Effector CD4-positive, alpha-beta T cell (primary cell): ENCODE results near the gene GPA33.
"Not testable (repeated sequence)": the region's sequence is repeated elsewhere in the genome, so short reads cannot be mapped to it uniquely, and the experiment has no call there.

Experiments
- DNase-seq: peaks from one replicate; pipeline ENCODE4 v3.0.0-alpha.2; 2020

Gene GPA33

DNA sequence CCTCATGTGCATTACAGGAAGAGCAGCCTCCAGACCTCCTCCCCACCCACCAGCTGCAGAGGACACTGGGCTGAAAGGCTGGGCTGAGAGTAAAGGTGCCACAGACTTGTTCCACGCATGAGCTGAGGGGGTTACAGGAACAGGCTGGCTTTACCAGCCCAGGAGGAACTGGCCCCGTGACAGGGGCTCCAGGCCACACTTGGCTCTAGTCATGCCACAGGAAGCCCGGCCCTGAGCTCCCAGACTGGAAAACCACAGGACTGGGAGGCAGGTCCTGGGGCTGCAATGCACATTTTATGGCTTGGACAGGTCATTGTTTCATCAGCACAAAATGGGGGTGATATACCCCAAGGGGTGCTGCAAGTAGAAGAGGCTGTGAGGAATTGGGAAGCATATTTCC lies 35.6 kb downstream of the GPA33 start:
- DNase-seq: no peak

DNA sequence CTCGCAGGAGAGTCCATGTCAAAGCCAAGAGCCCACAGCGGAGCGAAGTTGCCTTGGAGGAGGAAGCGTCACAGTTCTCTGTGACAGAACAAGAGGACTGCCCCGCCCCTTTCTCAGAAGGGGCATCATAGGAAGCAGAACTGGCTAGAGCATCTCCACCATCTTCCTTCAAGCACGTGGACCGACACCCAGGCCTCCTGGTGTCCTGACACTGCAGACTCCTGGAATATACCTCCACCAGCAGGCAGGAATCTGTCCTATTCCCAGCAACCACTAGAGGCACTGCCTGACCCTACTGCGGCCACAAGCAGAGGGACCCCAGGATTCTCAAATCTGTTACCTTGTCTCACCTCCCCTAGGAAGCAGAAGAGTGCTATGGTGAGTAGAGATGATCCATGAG lies 37.8 kb downstream of the GPA33 start:
- no peak for DNase-seq

DNA sequence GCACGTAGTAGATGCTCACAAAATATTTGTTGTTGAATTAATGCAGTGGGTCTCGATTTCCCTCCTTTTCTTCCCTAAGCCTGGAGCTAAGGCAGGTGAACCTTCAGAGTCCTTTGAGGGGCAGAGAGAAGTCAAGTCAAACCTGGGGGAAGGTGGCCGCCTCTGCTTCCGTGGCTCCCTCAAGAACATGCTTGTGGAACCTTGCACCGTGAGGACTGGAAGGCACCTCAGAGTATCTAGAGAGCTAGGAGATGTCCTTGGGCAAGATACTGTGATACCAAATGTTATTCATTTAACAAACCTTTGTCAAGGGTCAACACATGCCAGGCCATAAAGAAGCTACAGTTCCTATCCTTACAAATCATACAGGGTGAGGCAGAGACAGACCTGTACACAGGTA lies 38.3 kb downstream of the GPA33 start:
- DNase-seq: no peak

DNA sequence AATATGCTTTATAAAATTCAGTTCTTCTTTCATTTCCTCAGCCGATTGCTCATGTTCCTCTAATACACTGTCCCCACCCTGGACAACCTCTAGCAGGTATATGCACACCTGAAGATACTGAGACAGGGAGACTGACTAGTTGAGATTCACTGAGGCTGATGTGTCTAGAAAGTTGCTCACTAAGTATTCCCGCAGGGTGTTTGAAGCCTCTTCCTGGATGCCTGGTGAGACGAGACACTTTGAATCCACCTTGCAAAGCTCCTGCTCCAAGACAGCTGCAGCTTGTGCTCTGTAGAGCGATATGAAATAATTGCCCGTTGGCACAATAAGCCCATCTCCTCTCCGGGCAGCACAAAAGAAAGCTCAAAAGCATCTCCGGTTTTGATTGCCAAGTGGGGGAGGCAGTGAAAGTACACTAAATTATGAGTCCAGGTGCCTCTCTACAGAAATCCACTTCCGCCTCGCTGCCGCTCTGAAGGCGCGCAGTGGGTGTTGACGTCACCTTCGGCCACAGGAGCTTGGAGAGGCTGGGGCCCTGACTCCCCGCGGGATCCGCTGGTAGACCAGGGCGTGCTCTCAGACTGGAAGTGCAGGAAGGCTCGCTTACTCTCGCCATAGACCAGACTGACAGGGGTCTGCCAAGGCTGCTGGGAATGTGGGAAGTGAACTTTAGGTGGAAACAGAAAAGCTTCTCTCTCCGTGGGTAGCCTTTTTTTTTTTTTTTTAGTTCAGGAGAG lies 46.3 kb downstream of the GPA33 start:
- peak; percentile 57 for DNase-seq

DNA sequence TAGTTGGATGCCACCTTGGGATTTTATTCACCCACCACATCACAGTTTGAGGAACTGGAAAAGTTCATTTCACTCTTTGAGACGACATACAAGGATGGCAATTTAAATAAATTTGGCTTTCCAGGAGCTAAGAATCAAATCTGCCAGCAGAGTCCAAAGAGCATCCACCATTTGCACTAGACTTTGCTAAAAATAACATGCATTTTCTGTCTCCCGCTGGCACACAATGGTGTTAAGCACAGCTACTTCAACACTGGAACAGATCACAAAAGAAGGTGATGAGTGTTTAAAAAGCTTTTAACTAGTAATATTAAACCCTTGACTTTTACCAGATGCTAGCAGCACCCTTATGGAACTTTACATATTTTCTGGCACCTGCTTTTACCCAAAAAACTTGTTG lies 56.5 kb downstream of the GPA33 start:
- no peak for DNase-seq

DNA sequence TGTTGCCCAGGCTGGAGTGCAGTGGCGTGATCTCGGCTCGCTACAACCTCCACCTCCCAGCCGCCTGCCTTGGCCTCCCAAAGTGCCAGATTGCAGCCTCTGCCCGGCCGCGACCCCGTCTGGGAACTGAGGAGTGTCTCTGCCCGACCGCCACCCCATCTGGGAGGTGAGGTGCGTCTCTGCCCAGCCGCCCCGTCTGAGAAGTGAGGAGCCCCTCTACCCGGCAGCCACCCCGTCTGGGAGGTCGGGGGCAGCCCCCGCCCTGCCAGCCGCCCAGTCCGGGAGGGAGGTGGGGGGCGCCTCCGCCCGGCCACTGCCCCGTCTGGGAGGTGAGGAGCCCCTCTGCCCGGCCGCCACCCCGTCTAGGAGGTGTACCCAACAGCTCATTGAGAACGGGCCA lies 60.6 kb downstream of the GPA33 start:
- DNase-seq: not testable (repeated sequence)

DNA sequence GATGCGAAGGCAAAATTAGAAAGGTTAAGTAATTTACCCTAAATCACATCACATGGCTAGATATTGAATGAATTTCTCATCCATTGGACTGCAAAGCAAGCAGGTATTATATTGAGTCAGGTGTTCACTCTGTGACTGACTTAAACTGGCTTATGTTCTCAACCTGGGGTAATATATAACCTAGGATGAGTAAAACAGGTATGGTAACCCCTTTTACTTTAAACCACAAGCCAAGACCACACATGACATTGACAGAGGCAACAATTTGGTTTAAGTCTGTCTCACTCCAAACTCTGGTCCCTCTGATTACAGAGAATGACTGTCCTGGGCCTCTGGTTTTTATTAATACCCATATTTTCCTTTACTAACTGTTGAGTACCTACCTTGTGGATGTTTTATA lies 67.8 kb downstream of the GPA33 start:
- no peak for DNase-seq

DNA sequence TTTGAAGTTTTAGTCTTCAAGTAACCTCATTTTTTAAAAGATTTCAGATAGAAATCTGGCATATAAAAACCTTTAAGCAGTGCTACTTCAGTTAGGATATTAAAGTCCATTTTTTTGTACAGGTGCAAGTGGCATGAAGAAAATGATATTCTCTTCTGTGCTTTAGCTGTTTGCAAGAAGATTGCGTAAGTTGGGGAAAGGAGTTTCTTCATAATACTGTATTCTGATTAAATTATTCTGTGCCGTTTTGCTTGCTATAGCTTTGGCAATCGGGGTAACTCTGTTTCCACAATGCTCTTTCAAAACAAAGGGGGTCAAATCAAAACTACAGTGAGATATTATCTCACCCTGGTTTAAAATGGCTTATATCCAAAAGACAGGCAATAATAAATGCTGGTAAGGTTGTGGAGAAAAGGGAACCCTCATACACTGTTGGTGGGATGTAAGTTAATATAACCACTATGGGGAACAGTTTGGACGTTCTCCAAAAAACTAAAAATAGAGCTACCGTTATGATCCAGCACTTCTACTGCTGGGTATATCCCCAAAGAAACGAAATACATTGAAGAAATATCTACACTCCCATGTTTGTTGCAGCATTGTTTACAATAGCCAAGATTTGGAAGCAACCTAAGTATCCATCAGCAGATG lies 74.0 kb downstream of the GPA33 start:
- no peak for DNase-seq

DNA sequence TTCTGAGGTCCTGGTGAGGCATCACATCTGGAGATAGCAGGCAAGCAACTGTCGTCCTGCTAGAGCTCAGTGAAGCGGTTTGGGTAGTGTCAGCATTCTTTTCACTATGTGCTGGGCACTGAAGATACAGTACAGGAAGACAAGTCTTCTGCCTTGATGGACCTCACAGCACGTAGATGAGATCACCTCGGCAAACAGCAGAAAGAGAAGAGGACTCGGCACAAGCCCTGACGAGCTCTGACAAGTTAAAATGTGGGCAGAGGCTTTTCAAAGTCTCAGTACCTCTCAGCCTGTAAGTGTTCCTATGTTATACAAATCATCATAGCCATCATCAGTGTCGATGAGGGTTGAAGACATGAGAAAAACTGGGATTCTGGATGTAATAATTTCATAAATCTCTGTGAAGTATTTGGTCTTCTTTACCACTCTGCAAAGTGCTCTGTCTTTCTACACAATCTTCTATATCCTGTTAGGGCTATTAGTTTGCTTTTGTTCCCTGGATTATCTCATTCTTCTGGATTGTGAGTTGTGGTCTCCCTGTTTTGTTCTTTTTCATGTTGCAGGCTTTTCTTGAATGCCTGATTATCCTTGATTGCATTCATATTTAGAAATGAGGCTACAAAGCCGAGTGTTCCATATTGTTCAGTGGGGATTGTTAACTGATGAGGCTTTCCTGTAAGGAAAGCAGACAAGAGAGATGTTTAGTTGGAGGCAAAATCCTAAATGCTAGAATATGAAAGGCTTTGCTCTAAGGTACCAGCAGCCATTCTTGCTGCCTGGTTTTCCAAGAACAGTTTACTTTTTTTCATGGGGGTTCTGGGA lies 76.9 kb downstream of the GPA33 start:
- DNase-seq: no peak

DNA sequence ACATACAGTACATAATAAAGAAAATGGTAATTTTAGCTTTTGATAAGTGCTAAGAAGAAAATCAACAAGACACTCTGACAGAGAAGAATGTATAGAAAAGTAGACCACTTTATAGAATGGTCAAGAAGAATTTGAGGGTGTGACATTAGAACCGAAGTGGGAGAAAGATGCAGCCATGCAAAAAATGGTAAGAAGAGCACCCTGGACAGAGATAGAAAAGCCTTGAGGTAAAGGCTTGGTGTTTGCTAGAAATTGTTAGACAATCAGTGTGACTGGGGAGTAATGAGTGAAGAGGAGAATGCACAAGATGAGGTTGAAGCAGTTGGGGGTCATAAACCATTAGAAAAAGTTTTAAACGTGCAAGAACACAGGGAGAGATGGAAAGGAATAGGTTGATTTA lies 77.6 kb downstream of the GPA33 start:
- no peak for DNase-seq

DNA sequence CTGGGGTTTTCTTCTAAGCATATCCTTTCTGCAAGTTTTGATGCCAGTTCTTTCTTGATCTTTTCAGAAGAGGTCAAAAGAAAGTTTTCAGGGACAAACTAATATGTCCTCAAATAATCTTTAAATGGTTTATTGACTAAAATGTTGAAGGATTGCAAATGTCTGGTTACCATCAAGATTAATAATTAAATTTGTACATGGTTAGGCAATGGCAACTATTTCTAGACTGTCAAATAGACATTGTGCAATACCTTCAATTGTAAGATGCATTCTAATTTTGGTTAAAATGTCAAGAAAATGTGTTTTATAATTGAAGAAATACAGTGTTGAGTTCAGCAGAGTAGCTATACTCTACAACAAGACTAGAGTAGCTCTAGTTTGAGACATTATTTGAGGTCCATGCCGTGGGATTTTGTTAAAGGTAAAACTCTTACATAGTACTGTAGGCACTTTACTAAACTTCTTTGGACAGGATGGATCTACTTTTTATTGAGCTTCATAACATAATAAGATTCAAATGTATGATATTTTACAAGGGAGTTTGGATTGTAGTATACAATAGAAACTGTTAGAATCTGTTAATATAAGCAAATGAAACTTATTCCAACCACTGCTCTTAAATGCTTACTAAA lies 78.5 kb downstream of the GPA33 start:
- DNase-seq: no peak

DNA sequence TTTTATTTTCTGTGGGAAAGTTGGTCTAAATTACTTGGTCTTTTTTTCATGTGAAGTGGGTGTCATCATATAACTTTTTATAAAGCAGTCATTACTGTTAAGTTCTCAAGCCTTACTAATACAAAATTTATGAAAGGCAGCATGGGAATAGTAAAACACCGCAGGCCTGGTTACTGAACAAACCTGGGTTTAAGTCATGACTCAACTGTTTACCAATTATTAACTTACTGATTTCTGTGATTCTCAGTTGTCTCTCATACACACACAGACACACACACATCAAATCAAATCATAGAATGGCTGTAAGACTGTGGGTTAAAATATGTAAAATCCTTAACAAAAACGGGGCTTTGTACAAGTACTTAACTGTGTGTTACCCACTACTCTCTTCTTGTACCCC lies 86.5 kb downstream of the GPA33 start:
- no peak for DNase-seq
